Mammary epithelial cell (primary cell): ENCODE data around the gene PP2D1.

Experiments used
- EZH2 ChIP-seq: IDR thresholded peaks from 2 replicates; pipeline ENCODE4 v1.6.1; 2012; ENCODE audit warnings: low read length, inconsistent platforms, borderline replicate concordance
- TF ChIP-seq, protein P1 (sequence below), 2 donors: IDR thresholded peaks in 1 of 2; conservative IDR thresholded peaks in 1 of 2; 2 replicates each; pipeline ENCODE4 v1.5.1; 2011 to 2012; ENCODE audit warnings: inconsistent platforms in 2 of 2, low read length in 2 of 2, mild to moderate bottlenecking in 2 of 2, control low read depth in 1 of 2, low read depth in 1 of 2; ENCODE audit not compliant: insufficient read depth in 1 of 2; ENCODE audit errors: extremely low read depth in 1 of 2

GRCh38 chr3:19945969-19946831 is 65.9 kb downstream of the PP2D1 start:
- TF ChIP-seq, protein P1, sequence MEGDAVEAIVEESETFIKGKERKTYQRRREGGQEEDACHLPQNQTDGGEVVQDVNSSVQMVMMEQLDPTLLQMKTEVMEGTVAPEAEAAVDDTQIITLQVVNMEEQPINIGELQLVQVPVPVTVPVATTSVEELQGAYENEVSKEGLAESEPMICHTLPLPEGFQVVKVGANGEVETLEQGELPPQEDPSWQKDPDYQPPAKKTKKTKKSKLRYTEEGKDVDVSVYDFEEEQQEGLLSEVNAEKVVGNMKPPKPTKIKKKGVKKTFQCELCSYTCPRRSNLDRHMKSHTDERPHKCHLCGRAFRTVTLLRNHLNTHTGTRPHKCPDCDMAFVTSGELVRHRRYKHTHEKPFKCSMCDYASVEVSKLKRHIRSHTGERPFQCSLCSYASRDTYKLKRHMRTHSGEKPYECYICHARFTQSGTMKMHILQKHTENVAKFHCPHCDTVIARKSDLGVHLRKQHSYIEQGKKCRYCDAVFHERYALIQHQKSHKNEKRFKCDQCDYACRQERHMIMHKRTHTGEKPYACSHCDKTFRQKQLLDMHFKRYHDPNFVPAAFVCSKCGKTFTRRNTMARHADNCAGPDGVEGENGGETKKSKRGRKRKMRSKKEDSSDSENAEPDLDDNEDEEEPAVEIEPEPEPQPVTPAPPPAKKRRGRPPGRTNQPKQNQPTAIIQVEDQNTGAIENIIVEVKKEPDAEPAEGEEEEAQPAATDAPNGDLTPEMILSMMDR (conservative IDR thresholded peaks at IDR 0.05 in 1 of 2, IDR thresholded peaks at IDR 0.05 in 1 of 2; ENCODE audit: extremely low read depth in 1 of 2, insufficient read depth in 1 of 2, low read depth in 1 of 2, low read length in 2 of 2): no peak
- no peak for TF ChIP-seq EZH2
